Bone marrow (tissue), 2 donors: ENCODE data around the gene PREP.
"Not testable (repeated sequence)": the region's sequence is repeated elsewhere in the genome, so short reads cannot be mapped to it uniquely, and the experiment has no call there.

ENCODE experiments used
- DNase-seq, 2 donors: peaks; one replicate each; lab custom pipeline; 2025; lab: John Stamatoyannopoulos, UW

The PREP gene

DNA sequence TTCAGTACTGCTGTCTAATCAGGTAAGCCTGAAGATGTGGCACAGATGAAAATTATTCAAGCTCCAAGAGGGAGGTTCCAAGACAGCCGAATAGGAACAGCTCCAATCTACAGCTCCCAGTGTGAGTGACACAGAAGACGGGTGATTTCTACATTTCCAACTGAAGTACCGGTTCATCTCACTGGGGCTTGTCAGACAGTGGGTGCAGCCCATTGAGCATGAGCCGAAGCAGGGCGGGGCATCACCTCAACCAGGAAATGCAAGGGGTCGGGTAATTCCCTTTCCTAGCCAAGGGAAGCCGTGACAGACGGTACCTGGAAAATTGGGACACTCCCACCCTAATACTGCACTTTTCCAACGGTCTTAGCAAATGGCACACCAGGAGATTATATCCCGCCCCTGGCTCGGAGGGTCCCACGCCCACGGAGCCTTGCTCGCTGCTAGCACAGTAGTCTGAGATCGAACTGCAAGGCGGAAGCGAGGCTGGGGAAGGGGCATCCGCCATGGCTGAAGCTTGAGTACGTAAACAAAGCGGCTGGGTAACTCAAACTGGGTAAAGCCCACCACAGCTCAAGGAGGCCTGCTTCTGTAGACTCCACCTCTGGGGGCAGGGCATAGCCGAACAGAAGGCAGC, 64.4 kb downstream of the PREP start:
- DNase-seq: not testable (repeated sequence)

DNA sequence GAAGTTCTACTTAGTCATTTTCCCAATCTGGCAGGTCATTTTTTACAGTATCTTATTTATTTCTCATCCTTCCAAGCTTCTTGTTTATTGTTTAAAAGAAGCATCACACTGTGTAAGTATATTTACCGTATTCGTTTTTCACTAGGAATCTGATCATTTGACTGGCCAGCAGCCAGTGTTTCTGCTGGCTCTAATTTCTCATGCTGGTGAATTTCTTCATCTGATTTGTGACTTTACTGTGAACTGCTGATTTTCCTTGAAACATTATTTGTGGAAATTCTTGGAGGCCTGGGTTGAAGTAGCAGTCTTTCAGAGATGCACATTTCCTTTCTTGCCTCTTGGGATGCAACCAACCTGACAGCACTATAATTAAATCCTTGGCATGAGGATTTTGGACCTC, 65.9 kb downstream of the PREP start:
- no peak for DNase-seq

DNA sequence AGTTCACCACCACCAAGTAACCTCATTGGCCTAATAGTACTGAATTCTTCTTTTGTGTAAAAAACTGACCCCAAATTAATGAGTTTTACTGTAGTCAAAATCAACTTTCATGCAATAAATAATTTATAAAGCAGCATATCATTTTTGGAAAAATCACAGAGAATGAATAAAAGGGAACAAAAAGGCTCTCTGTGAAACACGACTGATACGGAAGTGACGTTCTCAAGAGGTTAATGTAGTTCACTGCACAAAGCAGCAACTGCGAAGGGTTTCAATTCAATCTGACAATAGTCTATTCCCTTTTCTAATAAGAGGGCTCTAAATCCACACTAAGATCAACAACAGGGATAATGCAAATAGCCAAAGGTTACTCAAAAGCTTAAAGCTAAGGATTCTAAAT, 70.3 kb downstream of the PREP start:
- DNase-seq: no peak

DNA sequence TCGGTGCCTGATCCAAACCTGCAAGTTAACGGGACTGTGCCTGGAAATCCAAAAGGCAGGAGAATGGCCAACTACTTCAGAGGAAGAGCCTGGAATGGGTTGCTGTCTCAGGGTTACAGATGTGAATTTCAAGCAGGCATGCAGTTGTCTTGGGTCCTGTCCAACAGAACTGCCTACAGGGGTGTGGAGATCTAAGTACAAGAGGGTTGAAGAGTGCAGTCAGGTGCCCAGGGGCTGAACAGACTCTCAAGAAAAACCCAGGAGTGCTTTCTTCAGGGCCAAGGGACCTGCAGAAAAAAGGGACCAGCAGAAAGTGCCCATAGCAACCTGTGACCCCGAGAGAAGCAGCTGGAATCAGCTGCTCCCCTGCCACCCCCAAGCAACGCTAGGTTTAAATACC, 71.0 kb downstream of the PREP start:
- no peak for DNase-seq

DNA sequence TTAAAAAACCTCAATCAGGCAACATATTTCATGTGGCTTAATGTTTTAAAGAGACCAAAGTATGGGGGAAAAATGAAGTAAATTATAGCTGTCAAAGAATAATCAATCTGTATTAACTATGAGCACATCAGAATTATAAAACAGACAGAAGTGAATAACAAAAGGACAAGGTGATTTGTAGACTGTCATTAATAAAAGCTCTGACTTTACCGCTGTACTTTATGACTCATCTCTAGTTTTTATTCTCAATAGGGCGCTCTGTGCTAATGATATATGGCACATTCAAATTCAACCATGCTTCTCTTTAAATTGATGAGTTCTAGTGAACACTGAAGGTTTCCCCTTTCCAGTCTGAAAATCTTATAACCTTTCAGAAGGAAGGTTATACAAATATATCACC, 72.0 kb downstream of the PREP start:
- DNase-seq: no peak

DNA sequence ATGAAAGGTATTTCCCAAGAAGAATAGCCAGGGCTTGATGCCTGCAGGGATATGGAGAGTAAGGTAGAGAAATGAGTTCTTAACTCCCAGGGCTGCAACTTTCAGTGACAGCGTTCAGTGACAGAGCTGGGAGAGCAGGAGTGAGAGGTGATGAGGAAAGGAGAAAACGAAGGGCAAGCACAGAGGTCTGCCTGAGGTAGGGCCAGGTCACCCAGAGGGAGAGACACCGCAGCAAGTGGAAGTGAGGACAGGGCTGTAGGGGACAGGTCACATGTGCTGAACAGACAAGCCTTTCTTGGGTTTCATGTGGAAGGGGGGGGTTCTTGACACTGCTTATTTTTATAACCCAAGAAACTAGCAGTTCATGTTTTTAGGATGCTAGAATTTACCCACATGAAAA, 72.5 kb downstream of the PREP start:
- DNase-seq: no peak

DNA sequence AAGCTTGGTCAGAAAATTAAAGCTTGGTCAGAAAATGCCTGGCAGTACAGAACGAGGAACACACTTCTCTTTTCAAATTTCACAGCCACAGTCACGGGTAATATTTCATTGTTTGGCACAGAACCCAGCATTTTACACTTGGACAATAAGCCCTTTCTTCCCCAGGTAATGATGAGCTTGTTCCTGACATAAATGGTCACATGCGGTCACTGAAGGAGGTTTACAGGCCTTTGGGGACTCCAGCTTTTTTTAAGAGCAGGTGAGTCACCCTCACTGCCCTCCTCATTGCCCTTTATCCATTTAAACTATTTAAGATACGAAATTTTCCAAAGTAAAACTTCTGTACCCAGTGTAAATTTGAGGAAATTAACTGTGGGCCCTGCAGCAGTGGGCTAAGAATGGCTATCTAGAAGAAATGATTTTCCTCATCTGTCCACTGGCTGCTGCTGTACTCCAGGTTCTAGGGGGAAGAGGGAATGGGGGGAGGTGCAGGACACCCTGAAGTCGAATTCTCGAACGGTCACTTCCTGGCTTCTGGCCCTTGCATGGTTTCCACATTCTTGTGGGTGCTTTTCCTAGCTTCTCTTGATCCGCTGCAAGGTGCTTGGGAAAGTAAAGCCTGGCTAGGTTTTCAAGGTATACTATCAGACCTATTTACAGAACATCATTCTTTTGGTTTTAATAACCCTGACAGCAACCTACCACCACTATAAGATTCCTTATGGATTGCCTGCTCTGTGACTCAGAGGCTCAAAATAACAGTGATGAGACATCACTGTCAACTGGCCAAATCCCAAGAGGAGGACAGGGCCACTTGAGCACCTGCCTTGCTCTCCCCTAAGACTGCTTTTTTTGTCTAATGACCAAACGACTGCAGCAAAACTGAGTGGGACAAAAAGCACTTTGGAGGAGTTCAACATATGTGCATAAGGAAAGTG, 75.8 kb downstream of the PREP start:
- DNase-seq: no peak

DNA sequence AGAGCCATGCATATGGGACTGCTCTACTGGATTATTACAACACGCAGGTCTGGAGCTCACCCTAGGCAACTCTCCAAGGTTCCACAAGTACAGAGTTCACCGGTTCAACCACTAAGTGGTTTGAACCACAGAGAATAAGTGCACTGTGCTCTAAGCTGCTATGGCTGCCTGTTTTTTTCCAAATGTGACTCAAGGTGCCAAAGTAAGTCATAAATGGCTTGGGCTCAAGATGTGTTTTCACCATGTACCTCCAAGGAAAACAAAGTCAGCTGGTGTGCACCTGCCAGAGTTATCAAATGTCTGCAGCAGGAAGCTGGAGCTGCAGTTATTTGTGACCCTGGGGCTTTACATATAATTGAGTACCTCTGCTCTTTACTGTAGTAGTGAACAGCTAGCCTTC, 76.7 kb downstream of the PREP start:
- DNase-seq: no peak

DNA sequence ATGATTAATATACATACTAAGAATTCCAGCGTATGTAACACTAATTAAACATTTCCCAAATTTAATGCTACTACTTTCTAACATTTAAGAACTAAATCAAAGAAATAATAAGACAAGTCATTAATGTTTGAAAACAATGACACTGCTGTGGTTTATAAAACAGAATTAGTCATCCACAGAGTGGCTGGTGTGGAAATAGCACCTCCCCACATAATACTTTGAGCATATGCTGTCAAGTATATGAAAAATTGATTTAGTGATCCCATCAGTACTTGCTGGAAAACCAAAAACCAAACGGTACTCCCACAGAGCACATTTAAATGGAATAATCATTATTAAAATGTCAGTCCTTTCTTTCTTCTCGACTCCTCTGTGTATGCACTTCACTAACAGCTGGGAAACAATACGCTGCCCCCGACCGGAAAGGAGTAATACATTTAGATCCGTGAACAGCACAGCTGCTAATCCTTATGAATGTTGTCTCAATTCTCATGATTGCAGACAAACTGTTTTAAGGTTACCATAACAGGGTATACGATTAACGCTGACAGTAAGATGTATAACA, 78.4 kb downstream of the PREP start:
- no peak for DNase-seq

DNA sequence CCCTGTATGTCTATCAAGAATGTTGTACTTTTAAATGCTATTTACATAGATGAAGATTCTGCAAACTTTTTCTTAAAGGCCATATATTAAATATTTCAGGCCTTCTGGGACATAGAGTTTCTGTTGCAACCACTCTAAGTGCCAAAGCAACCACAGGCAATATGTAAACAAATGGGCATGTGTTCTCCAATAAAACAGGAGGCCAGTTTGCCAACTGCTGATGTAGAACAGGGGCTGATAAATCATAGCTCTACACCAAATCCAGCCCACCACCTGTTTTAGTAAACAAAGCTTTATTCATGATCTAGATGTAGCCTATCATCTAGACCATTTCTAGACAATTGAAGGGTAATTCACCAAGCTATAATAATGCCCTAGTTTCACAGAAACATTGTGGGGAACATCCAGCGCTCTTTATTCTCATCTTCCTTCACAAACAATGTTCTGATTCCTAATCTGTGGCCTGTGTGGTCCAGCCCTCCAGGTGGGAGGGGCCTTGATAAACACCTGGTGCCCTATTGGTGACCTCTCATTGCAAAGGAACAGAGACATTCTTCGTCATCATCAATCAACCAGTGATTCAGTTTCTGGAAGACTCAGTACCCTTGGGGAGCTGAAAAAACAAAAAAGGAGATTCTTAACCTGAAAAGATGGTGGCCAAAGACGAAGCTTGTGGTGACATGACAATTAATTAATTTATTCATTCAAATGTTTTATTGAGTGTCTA, 80.2 kb downstream of the PREP start:
- no peak for DNase-seq

DNA sequence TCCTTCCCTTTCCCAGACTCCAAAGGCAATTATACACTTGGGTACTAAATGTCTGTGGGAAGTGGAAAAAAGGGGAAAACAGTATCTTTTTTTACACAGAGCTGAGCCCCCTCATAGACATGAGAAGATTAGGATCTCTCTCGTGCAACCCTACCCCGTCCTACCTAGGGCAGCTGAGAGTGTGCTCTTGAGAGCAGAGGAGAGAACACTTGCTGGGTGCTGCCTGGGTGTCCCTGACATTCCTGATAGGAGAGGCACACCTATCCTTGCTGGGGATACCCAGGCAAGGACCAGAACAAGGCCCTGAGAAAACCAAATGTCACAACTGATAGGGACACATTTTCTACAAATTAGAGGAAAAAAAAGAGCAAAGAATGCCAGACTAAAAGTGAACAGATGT, 81.2 kb downstream of the PREP start:
- no peak for DNase-seq

DNA sequence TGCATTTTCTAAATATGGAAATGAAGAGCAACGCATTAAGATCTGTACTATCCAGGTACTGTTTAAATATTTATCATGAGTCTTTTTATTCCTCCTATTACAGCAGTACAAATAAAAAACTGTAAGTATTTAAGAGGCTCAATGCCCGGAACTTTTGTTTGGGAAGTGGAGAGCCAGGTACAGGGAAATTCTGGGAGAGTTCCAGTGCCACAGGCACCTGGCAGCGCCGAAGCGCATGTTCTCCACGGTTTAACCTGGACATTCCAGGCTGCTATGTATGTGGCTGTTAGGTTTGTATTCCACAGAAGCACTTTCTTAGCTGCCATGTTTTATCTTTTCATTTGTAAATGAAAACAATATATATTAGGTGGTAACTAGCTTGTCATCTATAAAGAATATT, 81.7 kb downstream of the PREP start:
- no peak for DNase-seq

DNA sequence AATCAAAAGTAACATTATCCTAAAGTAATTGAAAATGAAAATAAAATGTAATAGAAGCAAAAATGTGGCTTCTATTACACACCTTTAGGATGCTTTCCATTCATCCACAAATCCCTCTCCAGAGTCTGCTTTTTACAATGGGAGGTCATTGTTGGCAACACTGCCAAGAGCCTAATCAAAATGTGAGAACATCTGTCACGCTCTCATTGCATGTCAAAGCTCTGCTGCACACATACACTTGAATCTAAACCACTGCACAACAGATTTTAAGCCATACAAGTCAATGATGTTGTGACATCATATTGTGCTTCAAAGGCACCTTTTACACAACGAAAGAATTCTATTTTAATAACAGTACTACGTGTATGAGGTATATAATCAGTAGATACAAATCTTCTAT, 82.1 kb downstream of the PREP start:
- DNase-seq: no peak

DNA sequence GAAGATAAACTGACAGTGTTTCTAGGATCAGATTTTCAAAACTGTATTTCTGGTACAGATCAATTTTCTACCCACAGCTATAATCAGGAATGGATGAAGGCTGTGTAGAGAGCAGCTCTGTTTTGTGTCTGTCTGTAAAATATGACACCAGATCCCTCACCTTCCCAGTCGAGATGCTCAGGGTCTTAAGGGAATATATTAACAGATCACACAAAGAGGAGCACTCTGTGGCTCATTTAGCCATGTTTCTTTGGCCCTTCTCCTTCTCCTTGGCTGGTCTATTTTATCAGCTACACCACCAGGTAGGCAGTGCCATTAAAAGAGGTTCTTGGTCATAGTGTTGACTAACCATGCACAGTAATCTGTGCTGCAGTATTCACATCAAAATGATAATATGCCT, 82.6 kb downstream of the PREP start:
- no peak for DNase-seq

DNA sequence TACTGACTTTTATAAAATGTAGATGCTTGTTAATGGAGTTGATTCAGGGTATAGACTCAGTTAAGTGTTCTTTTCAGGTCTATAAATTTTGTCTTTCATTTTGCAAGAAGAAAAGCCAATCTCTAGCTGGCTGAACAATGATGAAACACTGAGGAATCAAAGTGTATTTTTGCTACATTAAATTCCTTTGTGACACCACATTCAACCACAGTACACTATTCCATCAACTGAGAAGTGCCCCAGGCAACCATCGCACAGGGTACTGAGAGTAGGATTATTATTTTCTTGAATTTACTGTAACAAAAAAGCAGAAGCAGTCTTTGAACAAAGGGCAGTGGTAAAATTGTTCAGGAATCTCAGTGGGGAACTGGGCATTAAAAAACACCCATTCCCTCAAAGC, 83.6 kb downstream of the PREP start:
- DNase-seq: no peak

DNA sequence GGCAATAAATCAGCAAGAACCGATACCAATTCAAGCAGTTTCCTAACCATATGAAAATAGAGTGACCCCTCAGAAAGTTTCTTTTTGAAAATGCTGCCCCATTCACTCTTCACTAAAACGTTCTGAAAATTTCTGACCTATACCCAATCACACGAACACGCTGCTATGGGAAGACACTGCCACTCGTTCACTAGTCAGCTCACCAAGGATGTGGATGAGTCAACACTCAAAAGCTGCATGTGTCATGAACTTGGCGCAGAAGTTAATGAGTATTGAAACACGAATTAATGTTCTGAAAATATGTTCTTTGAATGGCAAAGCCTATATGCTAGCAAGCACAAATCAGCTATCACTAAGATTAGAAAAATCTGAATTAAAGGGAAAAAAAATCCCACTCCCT, 84.2 kb downstream of the PREP start:
- no peak for DNase-seq

DNA sequence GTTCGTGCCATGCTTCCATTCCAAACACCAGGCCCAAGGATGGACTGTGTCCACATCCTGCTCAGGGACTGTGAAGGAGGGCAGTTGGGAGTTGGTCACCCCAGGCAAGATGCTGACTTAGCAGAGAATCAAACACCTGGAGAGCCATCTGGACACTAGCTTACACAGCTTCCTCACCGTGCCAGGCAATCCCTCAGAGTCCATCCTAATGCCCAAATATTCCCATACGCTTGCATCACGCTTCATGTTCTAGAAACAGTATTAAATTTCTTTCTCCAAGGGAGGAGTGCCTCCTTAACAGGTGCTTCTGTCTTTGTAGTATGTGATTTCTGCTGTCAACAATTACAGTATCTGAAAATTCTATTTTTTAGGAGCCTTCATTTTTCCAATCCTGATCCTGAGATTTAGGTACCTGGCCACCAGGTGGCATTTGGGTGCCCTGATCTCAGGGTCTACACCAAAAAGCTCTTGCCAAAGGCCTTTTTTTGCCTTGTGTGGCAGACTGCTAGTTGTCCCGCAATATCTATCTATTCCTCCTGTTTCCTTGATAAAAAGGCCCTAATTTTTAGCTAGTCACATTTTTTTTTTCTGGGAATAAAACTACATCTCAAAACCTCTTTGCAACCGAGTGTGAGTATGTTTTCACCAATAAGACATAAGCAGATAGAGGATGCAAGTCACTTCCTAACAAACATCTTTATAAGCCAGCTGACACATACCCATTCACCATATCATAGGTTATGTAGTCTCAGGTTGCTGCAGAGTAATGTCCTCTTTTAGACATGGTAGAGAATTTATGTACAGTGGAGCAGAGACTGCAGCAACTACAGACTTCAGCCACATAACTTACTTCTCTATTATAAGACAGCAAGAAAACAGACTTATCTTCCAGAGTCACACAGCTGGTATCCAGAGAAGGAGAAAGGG, 85.0 kb downstream of the PREP start:
- no peak for DNase-seq

DNA sequence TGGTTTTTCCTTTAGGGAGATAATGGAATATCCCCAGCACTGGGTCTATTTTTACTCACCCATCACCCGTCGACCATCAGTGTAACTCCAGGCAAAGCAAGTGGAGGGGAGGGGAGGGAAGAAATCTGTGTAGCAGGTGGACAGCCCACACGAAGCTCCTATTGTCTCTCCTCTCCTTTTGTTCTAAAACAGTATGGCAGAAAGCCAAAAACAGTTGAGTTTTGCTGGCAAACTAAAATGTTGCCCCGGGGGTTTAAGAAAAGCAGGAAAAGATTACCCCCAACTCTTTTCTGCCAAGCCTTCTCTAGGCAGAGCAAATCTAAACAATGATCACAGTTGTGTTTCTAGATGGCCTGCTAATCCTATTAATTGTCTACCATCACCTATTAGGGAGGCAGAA, 89.7 kb downstream of the PREP start:
- no peak for DNase-seq

DNA sequence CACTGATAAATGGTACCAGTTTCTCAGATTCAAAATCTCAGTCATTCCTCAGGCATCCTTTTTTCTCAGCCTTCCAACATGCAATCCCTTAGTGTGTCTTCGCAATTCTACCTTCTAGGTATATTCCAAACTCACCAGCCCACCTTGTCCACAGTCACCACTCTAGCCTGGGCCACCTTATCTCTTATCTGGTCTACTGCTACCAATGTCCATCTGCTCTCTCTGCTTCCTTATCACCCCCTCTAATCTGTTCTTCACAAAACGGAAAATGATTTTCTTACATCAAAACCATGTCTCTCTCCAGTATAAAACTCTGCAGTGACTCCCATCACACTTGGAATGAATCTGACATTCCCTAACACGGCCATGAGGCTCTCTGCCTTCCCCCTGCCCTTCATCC, 91.9 kb downstream of the PREP start:
- DNase-seq: no peak

DNA sequence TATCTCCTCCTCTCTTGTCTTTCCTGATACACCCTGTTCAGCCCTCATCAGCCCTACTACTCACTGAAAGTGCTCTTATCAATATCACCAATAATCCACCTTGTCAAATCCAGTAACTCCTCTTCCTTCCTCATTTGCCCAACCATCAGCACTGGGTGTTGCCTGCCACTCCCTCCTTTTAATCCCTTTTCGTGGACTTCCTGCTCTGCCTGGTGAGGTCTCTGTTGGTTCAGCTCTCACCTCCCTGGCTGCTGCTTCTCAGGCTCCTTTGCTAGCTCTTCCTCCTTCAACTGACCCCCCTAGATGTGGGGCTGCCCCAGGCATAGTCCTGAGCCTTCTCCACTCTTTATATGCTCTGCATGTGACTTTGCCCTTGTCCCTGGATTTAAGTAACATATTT, 92.5 kb downstream of the PREP start:
- no peak for DNase-seq

DNA sequence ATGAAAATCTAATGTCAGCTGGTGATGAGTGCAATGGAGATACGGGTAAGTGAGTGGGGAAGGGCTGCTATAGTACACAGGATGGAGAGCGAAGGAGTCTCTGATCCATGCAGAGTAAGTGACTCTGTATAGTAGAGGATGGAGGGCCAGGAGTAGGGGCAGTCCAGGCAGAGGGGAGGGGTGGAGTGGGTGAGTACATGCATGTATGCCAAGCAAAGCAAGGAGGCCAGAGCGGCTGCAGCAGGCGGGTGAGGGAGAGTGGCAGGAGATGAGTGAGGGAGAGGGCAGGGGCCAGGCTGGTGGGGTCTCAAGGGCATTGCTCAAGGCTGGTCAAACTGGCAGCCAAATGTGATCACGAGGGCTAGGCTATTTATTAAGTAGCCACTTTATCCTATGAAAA, 94.0 kb downstream of the PREP start:
- DNase-seq: no peak

DNA sequence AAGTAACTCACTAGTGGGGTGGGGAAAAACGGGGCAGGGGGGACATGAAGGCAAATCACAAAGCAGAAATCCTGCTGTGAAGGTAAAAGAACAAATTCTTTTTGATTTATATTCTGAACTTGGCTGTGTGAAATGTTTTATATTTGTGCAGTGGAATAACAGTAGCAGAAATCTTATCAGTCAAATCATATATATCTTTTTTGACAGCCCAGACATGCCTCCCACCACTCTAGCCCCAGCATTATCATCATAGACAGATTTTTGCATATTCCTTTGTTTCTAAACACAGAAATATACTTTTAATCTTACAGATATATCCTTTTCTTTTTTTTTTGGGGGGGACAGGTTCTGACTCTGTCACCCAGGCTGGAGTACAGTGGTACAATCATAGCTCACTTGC, 97.4 kb downstream of the PREP start:
- DNase-seq: no peak
